ENCODE data around the gene CYP11A1.
"Not testable (repeated sequence)": the region's sequence is repeated elsewhere in the genome, so short reads cannot be mapped to it uniquely, and the experiment has no call there.

GRCh38 chr15:74357514-74357913 lies 9.9 kb downstream of the CYP11A1 start:
- TF ChIP-seq CHD2 (IDR thresholded peaks at IDR 0.05; ENCODE audit: low read length, partially characterized antibody); POLR2A (IDR thresholded peaks at IDR 0.05; ENCODE audit: low read length); CTCF (IDR thresholded peaks at IDR 0.05); EHF (CRISPR knock-in tag; IDR thresholded peaks at IDR 0.05); SMC3 (IDR thresholded peaks at IDR 0.05); EP300 (IDR thresholded peaks at IDR 0.05); RCOR1 (IDR thresholded peaks at IDR 0.05; ENCODE audit: low read depth, low read length); HDAC2 (IDR thresholded peaks at IDR 0.05): not testable (repeated sequence)
